ENCODE measurements around the gene PARD3B.

Gene PARD3B

DNA sequence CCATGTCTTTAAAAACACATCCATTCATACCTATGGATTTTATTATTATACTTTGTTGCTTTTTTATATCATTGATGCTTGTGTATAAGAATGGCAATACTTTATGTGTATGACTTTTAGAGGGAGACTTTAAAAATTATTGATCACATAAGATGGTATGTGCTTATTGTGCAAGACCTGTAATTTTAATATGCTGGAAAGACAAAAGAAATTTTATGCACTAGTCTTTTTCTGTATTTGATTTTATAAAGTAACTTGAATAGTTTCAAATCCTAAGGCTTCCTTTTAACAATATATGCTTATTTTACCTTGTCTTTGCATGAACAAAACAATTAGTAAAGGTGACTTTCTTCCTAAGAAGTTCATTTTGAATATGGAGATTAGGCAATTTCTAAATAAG is 226.4 kb downstream of the PARD3B start:
- TF ChIP-seq POLR2A (IDR thresholded peaks at IDR 0.05; ENCODE audit: low read depth, low read length): no peak
- FAIRE-seq (no peak), DNase-seq (ENCODE audit: insufficient read length, low spot score) (no peak)

DNA sequence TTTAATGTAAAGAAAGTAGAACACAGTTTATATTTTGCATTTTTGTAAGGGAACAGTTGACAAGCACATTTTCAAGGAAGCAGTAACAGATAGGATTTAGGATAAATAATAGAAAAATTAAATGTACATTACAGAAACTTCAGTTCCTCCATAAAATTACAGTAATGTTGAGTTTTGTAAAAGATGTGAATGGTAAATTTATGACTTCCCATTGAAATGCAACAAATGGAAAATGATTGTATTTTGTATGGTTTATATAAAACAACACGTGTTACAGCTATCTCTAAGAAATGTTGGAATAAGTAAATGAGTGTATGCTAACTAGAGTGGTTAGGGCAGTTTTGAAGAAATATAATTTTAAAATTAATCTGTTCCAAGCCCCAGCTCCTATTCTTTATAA is 227.3 kb downstream of the PARD3B start:
- no peak for TF ChIP-seq POLR2A (IDR thresholded peaks at IDR 0.05; ENCODE audit: low read depth, low read length)
- DNase-seq (ENCODE audit: insufficient read length, low spot score): no peak
- no peak for FAIRE-seq

DNA sequence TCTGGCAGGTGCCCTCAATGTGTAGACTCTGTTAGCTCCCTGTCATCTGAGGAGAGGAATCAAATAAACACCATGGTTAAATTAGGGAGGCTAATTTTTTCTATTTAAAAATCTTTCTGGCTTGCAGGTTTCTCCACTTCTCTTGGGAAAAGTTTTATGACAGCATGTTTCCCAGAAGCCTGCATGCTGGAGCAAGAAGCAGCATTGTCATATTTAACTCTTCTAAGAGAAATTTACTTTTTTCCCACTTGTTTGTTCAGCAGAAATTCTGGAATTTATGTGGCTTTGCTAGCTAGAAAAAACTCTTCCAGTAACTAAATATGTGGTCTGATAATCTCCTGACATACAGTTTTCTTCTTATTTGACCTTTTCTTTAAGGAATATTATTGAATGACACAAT is 230.5 kb downstream of the PARD3B start:
- no peak for FAIRE-seq
- no peak for DNase-seq (ENCODE audit: insufficient read length, low spot score)
- TF ChIP-seq POLR2A (IDR thresholded peaks at IDR 0.05; ENCODE audit: low read depth, low read length): no peak

DNA sequence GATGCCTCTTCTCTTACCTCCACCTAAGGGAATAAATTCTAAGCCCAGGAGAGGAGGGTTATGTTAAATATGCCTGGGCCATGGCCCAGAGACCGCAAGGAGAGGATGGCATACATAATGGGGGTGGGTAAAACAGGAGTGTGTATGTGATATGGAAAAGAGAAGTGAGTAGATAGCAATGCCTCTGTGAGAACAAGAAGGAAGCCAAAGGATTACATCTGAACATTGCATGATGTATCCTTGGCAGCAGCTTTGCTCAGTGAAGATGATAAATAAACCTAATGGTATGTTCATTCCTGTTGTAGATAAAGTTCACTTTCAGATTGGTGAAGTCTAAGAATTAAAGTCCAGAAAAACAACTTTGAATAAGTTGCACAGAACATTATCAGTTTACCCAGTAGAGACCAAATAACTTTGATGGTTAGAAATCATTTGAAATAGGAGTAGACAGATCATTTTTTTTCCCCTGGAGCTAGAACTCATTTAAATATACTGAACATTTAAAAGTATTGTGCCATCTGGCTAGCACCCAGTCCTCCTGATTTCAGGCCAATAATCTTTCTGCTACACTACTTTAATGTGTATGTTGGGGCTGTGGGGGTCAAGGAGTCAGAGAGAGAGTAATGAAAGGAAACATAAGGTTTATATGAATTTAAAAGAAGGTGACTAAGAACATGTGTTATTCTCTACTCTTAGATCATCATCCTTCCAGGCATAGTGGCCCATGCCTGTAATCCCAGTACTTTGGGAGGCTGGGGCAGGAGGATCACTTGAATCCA is 231.7 kb downstream of the PARD3B start:
- DNase-seq (ENCODE audit: insufficient read length, low spot score) (no peak), FAIRE-seq (no peak)
- no peak for TF ChIP-seq POLR2A (IDR thresholded peaks at IDR 0.05; ENCODE audit: low read depth, low read length)

DNA sequence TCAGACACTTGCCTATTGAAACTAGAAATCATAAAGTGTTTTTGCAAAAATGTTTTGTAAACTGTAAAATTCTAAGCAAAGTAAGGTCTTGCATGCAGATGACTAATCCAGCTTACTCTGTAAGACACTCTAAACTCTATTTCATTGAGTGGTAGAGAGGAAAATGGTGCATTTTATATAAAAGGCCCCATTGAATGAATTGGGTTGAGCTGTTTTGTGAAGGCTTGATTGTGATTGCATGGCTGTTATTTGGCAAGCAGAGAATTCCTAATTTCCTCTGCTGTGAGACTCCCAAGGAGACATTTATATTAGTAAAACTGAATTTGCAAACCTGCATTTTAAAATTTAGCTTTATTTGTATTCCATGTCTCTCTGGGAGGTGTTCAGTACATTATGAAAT is 234.5 kb downstream of the PARD3B start:
- no peak for TF ChIP-seq POLR2A (IDR thresholded peaks at IDR 0.05; ENCODE audit: low read depth, low read length)
- DNase-seq (ENCODE audit: insufficient read length, low spot score) (no peak), FAIRE-seq (no peak)

DNA sequence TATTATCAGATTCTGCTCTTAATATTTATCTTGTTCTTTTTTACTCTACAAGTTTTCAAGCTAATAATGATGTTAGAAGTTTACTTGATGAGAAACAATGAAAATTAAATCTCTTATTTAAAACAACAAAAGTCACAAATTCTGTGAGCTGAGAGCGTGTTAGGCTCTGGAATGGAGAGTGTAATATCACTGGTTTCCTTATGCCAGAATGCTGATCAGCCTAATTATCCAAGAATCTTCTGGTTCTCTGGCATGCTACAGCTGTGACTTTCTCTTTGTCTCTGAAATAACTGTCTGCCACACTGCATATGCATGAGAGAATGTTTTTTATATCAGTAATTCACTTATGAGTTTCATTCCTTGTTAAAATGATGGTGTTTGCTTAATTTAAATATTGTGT is 236.7 kb downstream of the PARD3B start:
- TF ChIP-seq POLR2A (IDR thresholded peaks at IDR 0.05; ENCODE audit: low read depth, low read length): no peak
- DNase-seq (ENCODE audit: insufficient read length, low spot score) (no peak), FAIRE-seq (no peak)

DNA sequence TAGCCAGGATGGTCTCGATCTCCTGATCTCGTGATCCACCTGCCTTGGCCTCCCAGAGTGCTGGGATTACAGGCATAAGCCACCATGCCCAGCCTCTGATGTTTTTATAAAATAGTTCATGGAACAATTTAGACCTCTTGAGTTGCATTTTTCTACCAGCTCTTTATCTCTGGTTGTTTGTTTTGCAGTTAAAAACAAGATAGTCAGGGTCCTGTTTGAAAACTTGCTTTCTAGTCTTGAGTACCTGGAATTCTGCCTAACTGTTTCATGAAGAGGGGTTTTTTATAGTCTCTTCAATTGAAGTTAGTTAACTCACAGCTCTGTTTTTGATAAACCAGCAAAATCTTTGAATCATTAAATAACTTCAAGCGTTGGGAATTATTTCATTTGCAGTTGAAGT is 244.8 kb downstream of the PARD3B start:
- no peak for TF ChIP-seq POLR2A (IDR thresholded peaks at IDR 0.05; ENCODE audit: low read depth, low read length)
- DNase-seq (ENCODE audit: insufficient read length, low spot score): no peak

DNA sequence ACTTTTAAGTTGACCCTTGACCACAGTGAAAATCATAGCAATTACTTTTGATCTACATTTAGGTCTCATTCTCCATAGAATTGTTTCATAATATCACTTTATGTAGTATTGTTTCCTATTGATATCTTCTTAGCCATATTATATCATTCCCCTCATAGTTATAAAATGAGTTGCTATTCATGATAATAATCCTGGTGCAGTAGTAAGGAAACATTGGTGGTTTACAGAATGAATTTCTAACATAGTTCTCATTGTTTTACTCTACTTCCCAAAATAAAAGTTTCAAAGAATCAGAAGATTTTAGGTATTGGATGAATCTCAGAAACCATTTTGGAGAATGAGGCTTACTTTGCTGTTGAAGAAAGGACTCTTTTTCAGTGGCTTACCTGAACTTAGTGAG is 246.0 kb downstream of the PARD3B start:
- no peak for TF ChIP-seq POLR2A (IDR thresholded peaks at IDR 0.05; ENCODE audit: low read depth, low read length)
- no peak for DNase-seq (ENCODE audit: insufficient read length, low spot score)
- no peak for FAIRE-seq

More for the DNA sequence above, 244.8 kb downstream of the PARD3B start:
- no peak for FAIRE-seq

DNA sequence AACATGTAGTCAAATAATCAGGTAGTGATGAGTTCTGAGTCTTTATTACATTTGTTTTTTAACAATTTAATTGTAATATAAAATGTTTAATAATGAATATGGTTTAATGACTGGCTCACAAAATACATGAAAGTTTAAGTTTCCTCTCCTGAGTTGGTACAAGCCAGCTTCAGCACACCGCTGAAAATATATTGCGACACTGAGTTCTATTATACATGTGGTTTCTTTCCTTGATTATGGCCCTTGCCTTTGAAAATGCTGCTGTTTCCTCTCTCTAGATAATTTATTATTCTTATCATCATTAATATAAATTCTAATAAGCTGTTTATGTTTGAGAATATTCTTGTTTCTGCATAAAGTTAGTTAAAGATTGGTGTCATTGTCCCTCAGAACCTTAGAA is 249.3 kb downstream of the PARD3B start:
- DNase-seq (ENCODE audit: insufficient read length, low spot score): no peak
- TF ChIP-seq POLR2A (IDR thresholded peaks at IDR 0.05; ENCODE audit: low read depth, low read length): no peak
- no peak for FAIRE-seq

DNA sequence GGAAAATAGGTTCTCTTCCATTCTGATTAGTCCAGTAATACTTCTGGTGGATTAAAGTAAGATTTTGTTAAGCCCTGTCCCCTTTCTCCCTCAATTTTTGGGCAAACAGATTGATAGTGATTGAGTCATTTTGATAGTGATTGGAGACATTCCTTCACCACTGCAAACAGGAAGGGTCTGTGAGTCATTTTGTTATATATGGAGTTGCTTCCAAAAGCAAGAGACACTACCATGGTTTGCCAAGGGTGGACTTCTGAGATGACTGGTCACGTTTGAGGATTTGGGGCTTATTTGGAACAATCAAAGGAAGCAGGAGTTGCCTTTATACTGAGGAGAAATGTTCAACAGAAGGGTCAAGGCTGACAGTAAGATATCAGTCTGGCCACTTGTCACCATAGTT is 249.9 kb downstream of the PARD3B start:
- FAIRE-seq (peak; percentile 87), DNase-seq (ENCODE audit: insufficient read length, low spot score) (peak; percentile 6)

DNA sequence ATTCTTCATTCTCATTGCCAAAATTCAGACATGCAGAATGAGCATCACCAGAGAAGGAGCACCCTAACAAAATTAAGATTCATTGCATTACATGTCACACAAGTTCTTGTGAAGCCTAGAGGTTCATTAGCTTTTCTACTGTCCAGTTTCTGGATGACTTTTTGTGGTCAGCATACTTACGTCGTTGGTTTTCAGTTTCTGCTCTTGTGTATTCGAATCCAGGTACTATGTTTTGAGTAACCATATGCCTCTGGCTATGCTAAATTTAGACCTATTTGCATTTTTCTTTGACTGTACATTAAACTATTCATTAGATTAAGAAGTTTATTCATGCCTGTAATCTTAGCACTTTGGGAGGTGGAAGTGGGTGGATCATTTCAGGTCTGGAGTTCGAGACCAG is 251.3 kb downstream of the PARD3B start:
- TF ChIP-seq POLR2A (IDR thresholded peaks at IDR 0.05; ENCODE audit: low read depth, low read length): no peak
- FAIRE-seq (peak; percentile 62), DNase-seq (ENCODE audit: insufficient read length, low spot score) (no peak)

More for the DNA sequence above, 249.9 kb downstream of the PARD3B start:
- no peak for TF ChIP-seq POLR2A (IDR thresholded peaks at IDR 0.05; ENCODE audit: low read depth, low read length)

DNA sequence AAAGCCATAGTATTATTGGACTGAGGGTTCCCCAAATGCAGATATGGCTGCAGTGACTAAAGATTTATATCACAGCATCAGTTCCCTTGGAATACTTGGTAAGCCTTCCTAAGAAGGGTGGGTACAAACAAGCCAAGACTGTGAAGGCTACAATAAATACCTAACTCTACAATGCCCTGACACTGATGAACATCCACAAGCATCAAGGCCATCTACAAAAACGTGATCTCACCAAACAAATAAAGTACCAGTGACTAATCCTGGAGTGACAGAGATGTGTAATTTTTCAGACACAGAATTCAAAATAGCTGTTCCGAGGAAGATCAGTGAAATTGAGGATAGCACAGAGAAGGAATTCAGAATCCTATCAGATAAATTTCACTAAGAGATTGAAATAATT is 254.5 kb downstream of the PARD3B start:
- FAIRE-seq: no peak
- no peak for DNase-seq (ENCODE audit: insufficient read length, low spot score)
- no peak for TF ChIP-seq POLR2A (IDR thresholded peaks at IDR 0.05; ENCODE audit: low read depth, low read length)

DNA sequence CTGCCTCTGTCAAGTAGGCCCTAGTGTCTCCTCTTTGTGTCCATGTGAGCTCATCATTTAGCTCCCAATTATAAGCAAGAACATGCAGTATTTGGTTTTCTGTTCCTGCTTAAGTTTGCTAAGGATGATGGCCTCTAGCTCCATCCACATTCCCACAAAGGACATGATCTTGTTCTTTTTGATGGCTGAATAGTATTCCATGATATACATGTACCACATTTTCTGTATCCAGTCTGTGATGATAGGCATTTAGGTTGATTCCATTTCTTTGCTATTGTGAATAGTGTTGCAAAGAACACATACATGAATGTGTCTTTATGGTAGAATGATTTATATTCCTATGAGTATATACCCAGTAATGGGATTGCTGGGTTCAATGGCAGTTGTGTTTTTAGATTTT is 263.2 kb downstream of the PARD3B start:
- no peak for TF ChIP-seq POLR2A (IDR thresholded peaks at IDR 0.05; ENCODE audit: low read depth, low read length)

DNA sequence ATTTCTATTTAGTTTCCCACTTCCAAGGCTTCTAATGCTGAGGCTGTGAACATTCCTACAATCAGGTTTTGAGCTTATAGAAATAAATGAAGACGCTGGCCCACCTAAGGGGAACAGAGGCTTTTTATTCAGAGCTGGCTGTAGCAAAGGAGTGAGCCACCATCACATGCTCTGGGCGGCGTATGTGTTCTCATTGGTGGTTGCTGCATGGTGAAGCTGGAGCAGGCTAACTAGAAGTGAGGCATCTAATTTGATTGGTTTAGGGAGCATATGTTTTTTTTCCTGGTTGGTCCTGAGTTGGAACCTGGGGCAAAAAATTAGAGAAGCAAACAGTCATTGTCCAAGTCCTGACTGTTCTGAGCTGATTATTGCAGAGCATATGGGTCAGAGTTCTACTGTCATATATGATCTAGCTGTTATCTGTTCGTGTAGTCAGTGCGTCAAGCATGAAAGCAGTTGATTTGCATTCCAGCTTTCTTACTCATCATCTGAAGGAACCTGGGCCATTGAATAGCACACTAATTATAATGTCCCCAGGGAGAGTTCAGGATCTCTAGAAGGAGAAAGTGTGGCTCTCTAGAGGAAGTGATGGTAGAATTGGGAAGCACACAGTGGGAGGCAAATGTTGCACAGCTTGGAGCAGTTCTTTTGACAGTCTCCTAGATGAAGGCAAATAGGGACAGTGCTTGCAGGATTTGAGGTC is 279.6 kb downstream of the PARD3B start:
- TF ChIP-seq POLR2A (IDR thresholded peaks at IDR 0.05; ENCODE audit: low read depth, low read length): no peak
- DNase-seq (ENCODE audit: insufficient read length, low spot score): no peak
- no peak for FAIRE-seq

More for the DNA sequence above, 263.2 kb downstream of the PARD3B start:
- DNase-seq (ENCODE audit: insufficient read length, low spot score): no peak
- no peak for FAIRE-seq

DNA sequence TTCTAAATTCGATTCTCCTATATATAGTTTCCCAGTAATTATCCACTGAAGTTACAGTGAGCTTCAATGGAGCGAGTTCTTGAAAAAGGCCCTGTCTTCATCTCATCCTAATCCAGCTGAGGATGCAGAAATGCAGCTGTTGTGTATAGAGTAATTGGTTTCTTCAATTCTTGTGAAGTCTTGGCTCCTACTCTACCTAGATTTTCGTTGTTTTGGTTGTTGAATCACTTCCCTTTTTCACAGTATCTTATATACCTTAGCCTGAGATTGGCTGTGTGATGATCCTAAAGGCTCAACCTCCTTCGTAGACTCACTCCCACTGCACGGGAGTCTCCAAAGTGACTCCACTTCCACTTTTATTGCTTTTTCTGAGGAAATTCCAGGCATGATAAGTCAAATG is 280.4 kb downstream of the PARD3B start:
- TF ChIP-seq POLR2A (IDR thresholded peaks at IDR 0.05; ENCODE audit: low read depth, low read length): no peak
- DNase-seq (ENCODE audit: insufficient read length, low spot score) (no peak), FAIRE-seq (no peak)
